Putamen (tissue), 1 donor: Measurements from ENCODE around the gene GAST.
"Not testable (repeated sequence)": the region's sequence is repeated elsewhere in the genome, so short reads cannot be mapped to it uniquely, and the experiment has no call there.

Experiments used
- DNase-seq: peaks from one replicate; pipeline ENCODE4 v3.0.0-alpha.2; 2016; ENCODE audit warnings: low spot score

GAST gene

GRCh38 chr17:41683441-41684007, 28.6 kb upstream of the GAST start:
- no peak for DNase-seq

- no peak for DNase-seq
These were observed 28.1 kb upstream of the GAST start for GRCh38 chr17:41684035-41684434.

- DNase-seq = not testable (repeated sequence)
These were observed 26.4 kb upstream of the GAST start for GRCh38 chr17:41685753-41686152.

GRCh38 chr17:41686281-41686680, 25.9 kb upstream of the GAST start:
- DNase-seq = no peak

GRCh38 chr17:41687828-41688640, 24.1 kb upstream of the GAST start:
- peak; percentile 69 for DNase-seq

- peak; percentile 100 for DNase-seq
These were observed 23.3 kb upstream of the GAST start, which contains the start of gene EIF1 for GRCh38 chr17:41688641-41689496. Gene EIF1, plus strand, starts transcription at chr17:41688885. Its CDS starts 154 bp downstream, at chr17:41689039.

GRCh38 chr17:41689497-41690299, 22.4 kb upstream of the GAST start:
- peak; percentile 42 for DNase-seq

GRCh38 chr17:41690497-41690896, 21.6 kb upstream of the GAST start:
- DNase-seq = no peak

GRCh38 chr17:41691031-41691777, 20.9 kb upstream of the GAST start:
- no peak for DNase-seq

- no peak for DNase-seq
These were observed 19.2 kb upstream of the GAST start for GRCh38 chr17:41692722-41693521.

- DNase-seq = no peak
These were observed 16.9 kb upstream of the GAST start for GRCh38 chr17:41695134-41695661.

- DNase-seq = no peak
These were observed 16.0 kb upstream of the GAST start for GRCh38 chr17:41695954-41696757.

GRCh38 chr17:41697122-41697962, 14.8 kb upstream of the GAST start:
- DNase-seq = peak; percentile 59

GRCh38 chr17:41700843-41701242, 11.3 kb upstream of the GAST start:
- DNase-seq = not testable (repeated sequence)

GRCh38 chr17:41702712-41703111, 9.4 kb upstream of the GAST start:
- no peak for DNase-seq

GRCh38 chr17:41705271-41705991, 6.7 kb upstream of the GAST start:
- no peak for DNase-seq
